ENCODE measurements around the gene HOXB5.

HOXB5 gene

DNA sequence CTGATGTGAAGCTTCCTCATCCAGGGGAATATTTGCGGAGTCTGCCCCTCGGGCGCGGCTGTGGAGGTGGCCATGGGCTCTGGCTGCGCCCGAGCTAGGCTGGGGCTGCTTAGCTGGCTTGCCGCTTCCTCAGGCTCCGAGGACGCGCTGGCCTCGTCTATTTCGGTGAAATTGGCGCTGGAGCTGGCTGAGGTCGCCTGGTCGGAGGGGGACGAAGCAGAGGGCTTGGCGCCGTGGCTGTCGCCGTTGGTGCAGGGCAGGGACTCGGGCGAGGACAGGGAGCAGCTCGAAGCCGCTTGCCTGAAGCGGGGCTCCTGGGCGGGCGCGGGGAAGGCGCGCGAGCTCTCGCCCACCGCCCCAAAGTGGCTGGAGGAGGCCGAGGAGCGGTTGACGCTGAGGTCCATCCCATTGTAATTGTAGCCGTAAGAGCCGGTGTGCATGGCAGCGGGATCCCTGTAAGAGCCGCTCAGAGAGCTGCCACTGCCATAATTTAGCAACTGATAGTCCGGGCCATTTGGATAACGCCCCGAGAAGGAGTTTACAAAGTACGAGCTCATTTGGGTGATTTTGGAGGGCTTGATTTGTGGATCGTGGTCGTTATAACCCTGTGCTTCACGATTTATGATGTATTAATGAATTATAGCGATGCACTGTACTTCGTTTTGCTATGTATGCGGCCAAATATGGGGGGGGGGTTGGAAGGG lies at the start of gene HOXB5:
HOXB5 (minus strand) TSS at position 654 of the 704 bp plus-strand sequence; CDS start at position 557, 97 bp downstream.
- DNase-seq (ENCODE audit: low read depth) = no peak

DNA sequence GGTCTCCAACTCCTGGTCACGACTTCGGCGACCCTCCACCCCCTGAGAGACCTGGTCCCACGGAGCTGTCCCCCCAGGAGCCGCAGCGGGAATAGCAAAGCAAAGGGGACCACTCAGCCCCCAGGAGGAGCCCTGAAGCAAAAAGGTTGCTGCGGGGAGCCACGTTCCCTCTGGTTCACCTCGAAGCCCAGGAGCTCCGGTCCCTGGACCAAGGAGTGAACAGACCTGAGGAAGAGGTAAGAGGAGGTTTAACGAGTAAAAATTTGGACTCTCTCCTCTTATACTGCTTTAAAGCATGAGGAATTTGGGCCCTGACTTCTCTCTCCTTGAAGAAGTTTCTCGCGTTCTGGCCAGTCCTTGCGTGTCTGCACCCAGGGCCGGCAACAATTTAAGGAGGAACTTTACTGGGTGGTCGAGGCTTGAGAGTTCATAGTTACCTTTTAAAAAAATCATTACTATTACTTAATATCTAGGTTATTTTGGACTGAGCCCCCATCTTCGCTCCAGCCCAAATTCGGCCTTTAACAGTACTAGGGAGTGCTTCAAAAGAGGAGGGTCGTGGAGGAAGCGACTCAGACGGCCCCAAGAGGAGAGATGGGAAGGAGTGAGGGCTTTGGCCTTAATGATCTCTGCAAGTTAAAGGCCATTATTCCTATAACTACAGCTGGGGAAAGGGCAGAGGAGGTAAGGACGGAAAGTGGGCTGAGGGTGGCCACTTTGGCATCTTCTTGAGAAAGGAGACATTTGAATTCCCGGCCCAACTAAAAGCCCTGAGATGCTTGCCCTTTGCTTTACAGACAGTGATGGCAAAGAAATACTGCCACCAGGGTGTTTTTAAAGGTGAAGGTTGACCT lies 49.5 kb upstream of the HOXB5 start:
- DNase-seq (ENCODE audit: low read depth) = no peak

DNA sequence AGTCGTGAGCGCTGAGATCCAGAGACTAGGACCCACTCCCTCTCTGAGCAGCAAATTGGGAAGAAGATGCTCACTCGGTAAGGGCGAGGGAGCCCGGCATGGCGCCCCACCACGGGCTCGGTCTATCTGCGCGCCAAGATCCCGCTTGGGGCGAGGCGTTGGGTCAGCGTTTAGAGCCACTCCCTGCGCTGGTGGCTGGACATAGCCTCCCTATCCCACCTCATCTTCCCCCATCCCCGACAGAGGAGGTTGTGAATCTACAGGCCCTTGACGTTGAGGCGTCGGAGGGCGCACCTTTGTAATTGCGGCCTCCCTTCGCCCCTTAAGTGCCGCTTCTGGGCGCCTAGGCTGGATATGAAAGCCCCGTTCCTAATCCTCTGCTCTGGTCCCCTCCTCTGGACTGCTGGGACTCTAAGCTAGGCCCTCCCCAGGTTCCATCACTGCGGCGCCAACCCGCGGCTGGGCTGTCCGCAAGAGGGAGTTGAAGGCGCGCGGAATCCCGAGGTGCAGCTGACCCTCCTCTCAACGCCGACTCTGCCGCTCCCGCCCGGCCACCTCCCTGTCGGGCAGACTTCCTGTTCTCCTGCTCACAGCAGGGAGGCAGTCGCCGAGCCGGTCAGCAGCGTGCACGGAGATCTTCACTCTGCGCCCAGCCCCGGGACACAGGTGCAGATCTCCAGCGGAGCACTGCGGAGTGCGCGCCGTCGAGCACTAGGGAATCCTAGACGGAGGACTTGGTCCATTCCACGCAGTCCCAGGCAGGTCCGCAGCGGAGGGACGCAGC lies 48.7 kb upstream of the HOXB5 start:
- DNase-seq (ENCODE audit: low read depth) = no peak

GRCh38 chr17:48641541-48642058 lies 48.0 kb upstream of the HOXB5 start:
- no peak for DNase-seq (ENCODE audit: low read depth)

- DNase-seq (ENCODE audit: low read depth) = no peak
Measured at GRCh38 chr17:48640858-48641180, 47.2 kb upstream of the HOXB5 start.

DNA sequence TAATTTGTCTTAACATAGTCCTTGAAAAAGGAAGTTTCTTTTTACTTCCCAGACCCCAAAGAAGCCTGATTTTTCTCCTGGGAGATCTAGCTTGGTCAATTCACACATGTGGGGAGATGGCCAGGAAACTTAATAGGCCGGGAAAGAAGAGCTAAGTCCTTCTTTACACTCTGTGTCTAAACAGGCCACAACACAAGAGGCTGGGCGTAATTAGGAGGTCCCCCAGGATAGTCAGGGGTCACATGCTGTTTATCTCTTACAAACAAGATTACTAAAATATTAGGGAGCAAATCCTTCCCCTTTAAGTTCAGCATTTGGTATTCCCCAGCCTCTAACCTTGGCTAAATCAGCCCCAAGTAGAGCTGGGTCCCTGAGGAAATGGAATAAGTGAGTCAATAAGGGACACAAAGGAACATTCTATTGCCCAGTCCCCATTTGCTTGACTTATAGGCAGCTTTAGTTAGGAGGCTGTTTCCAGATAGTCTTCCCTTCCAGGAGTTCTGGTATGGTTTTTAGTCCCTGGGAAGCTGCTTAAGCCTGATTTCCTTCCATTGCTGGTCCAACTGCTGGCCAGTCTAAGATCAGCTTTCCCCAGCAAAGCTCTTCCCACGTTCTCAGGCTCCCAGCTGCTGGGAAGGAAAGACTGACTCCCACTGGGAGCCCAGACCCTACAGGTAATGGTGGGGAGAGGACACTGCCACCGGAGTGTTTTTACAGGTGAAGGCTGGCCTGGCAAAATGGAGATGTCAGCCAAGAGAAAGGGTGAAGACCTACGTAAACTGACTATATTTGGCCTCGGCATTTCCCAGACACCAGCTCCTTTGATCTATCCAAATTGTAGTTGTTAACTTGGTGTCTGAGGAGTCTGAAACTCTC lies 46.6 kb upstream of the HOXB5 start:
- DNase-seq (ENCODE audit: low read depth) = no peak

- DNase-seq (ENCODE audit: low read depth) = no peak
Measured at GRCh38 chr17:48639136-48639535, 45.6 kb upstream of the HOXB5 start.

- peak; percentile 67 for DNase-seq (ENCODE audit: low read depth)
Measured at GRCh38 chr17:48637323-48638260, 44.0 kb upstream of the HOXB5 start.

GRCh38 chr17:48636177-48637018 lies 42.8 kb upstream of the HOXB5 start:
- DNase-seq (ENCODE audit: low read depth) = no peak

GRCh38 chr17:48634493-48635208 lies 41.1 kb upstream of the HOXB5 start:
- DNase-seq (ENCODE audit: low read depth) = no peak

DNA sequence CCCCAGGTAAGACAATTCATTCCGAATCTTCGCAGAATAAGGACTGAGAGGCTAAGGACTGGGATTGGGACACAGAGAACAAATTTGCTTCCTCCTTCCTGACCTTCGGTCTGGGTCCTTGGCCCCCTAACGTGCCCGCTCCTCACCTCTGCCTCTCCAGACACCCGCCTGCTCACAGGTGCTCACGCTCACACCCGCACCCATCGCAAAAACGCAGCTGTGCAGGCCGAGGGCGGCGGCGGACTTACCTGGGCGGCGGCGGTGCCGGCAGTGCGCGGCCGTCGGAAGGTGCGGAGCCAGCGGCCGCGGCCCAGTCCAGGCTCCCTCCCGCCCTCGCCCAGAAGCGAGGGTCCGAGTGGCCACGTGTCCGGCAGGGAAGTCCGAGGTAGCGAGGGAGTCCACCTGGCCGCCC lies 39.7 kb upstream of the HOXB5 start:
- no peak for DNase-seq (ENCODE audit: low read depth)

GRCh38 chr17:48632579-48633265 lies 39.1 kb upstream of the HOXB5 start:
- no peak for DNase-seq (ENCODE audit: low read depth)

DNA sequence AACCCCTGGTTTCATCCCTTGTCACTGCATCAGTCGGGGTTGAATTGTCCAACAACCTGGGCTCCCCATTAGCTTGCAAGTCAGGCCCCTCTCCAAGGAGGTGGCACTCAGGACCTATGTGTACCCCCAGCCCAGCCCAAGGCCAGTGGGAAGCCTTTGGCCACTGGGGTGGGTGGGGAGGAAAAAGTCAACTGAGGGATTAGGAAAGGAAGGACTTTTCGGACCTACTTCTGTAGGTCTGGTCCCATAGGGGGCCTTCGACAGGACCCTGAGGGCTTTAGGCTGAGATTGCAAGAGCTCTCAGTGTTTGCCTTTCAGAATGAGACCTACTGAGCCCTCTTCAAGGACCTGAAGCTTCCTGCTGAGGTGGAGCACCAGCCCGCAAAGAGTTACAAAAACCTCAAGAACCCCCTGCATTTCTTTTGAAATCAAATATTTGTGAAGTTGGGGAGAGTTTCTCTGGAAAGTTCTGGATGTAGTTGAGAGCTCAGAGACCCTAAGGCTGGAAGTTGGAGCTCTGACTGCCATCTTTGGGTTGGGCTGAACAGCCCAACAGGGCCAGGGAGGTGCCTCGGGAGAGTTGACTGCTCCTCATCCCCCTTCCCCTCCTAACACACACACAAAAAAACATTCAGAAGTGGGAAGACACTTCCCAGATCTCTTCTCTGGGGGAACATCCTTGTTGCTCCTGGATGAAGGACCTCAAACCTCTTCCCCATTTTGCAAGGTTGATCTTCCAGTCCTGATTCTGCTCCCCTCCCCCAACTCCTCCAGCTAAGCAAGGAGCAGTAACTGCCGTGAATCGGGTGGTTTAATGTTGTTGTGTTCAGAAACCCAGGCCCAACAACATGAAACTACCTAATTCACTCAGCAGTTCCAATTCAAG lies 38.4 kb upstream of the HOXB5 start:
- no peak for DNase-seq (ENCODE audit: low read depth)

DNA sequence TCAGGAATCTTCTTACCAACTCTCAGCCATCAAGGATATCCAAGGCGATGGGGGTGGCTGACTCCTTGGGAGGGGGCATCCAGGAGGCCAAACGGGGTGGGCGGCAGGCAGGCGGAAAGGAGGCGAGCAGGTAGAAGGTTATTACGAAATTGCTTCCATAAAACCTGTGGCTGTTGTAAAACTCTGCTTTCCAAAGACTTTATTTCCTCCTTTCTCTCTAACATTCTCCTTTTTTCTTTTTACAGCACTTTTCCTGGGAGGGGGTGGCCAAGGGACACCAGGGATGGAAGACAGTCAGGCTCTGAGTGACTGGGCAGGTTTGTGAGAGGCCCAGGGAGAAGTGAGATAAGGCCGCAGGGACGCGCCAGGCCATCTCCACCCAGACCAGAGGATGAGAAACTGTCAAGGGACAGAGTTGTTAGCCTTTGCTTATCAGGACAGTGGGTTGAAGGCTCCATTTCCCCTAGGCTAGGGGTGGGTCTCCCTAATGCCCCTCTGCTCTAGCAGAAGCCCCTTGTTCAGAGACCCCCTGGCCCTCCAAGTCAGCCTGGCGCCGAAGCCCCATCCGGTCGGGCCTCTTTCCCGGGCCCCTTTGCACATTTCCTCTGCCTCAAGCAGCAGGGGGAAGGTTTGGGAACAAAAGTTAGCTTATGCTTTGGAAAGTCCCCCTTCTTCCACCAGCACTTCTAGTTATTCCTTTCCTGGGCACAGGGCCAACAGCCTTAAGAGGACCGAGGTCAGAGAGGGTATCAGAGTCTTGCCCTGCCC lies 37.5 kb upstream of the HOXB5 start:
- no peak for DNase-seq (ENCODE audit: low read depth)

DNA sequence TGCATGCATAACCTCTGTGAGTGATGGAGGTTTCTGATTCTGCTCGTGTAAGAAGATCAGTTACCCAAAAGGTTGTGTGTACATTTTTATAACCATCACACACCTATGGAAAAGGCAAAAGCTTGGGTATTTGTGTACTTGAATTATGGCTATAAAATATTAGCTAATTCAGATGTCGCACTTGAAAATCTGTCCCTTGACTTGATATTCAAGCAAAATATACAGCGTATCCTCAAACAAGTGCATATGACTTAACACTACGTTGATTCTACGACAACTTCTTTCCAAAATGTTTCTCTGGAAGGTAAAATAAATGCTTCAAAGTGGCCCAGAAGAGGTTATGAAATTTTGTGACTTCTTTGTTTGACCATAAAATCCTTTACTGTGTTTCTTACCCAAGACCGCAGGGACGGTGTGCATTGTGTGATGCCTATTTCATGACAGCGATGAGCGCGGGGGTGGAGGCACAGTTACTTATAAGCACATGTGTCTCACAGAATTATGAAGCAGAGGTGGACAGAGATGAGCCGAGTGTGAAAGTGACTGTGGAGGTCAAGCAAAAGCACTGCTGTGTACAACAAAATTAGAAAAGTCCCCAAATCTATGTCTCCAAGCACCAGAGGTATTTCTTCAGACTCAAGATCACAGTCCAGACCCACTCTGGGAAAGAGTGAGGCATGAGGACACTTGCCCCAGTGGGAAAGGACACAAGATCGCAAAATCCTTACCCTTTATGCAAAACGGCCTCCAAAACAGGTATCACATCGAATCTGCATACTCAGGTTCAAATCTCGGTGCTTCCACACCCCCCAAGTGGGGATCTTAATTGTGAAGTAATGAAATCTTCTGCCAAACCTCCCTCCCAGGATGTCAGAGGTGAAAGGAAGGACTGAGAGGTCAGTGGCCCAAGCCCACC lies 36.7 kb upstream of the HOXB5 start:
- DNase-seq (ENCODE audit: low read depth) = no peak

Data from GM04504 (cell line).